Superior temporal gyrus (tissue), 1 donor: ENCODE data around the gene CCNC.

ENCODE experiments used
- DNase-seq: peaks from one replicate; pipeline ENCODE4 v3.0.0-alpha.2; 2016; ENCODE audit errors: extremely low spot score

CCNC gene

GRCh38 chr6:99548706-99549105 is 19.8 kb downstream of the CCNC start:
- no peak for DNase-seq

DNA sequence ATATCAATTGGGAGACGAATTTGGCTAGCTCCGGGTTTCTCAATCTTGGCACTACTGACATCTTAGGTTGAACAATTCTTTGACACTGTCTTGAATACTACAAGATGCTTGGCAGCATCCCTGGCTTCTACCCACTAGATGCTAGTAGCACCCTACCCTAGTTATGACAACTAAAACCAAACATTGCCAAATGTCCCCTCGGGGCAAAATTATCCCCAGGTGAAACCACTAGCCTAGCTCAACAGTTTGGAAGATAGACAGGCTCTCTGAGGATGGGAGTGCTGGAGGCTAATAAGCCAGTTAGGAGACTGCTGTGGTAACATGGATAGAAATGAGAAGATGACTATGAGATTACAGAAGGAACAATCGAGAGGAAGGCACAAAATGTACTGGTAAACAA is 20.9 kb downstream of the CCNC start:
- DNase-seq = no peak

GRCh38 chr6:99545442-99545841 is 23.0 kb downstream of the CCNC start:
- DNase-seq = no peak

DNA sequence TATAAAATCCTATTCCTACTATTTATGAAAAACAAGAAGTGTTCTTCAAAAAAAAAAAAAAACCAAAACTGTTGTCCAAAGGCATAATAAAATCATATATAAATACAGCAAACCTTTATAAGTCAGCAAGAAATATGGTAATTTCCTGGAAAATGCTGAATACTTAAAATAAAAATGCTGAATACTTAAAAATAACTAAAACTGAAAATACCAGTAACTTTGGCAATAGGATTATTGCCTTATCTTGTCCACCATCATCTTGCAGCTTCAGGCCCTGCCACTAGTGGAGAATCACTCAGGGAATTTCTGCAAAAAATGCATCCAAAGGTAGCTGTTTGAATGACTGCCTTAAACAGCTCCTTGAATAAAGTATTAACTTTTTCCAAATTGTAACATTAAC is 24.5 kb downstream of the CCNC start:
- no peak for DNase-seq

- DNase-seq = no peak
Measured at GRCh38 chr6:99530627-99531026, 37.8 kb downstream of the CCNC start.

GRCh38 chr6:99522531-99522930 is 45.9 kb downstream of the CCNC start:
- DNase-seq = no peak

DNA sequence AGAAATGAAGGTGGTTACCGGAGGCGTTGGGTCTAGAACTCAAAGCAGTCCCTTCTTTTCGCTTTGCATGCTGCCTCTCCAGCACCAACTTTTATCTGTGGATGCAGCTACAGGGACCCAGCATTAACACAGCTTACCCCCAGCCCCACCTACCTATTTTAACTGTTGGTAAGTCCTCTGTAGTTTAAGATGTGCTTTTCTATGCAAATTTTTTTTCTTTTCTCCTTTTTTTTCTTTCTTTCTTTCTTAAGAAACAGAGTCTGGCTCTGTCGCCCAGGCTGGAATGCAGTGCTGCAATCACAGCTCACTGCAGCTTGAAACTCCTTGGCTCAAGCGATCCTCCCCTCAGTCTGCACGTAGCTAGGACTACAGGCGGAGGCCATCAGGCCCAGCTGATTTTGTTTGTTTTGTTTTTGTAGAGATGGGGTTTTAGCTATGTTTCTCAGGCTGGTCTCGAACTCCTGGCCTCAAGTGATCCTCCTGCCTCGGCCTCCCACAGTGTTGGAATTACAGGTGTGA is 46.8 kb downstream of the CCNC start:
- no peak for DNase-seq

DNA sequence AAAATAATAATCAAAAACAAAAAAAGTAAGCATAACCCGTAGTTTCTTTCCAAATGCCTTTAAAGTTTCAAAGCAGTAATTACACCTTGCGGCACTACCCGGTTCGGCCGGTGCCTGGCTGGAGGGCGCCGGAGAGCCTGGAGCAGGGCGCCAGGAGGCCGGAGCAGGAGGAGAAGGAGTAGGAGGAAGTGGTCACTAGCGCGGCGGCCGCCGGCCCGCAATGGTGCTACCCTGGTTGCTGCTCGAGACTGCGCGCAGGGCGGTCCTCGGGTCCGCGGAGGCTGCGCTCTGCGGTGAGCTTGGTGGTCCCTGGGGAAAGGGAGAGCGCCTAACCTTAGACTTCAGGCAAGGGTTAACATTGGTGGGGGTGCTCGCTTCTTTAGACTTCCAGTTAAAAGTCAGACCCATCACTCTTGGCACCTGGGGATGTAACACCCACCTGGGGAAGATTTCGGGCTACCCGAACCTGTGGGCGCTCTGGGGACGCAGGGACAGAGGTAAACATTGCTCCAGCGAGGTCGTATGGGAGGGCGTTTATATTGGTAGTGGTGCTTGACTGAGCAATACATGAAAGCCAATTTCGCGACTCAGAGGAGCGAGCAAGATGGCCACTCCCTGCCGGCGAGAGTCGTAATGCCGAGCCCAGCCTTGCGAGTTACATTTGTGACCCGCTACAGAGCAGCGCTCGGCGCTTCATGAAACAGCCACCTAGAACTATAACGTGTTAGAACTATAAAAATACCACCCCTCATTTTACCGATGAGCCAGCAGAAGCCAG is 47.4 kb downstream of the CCNC start:
- DNase-seq = peak; percentile 85

DNA sequence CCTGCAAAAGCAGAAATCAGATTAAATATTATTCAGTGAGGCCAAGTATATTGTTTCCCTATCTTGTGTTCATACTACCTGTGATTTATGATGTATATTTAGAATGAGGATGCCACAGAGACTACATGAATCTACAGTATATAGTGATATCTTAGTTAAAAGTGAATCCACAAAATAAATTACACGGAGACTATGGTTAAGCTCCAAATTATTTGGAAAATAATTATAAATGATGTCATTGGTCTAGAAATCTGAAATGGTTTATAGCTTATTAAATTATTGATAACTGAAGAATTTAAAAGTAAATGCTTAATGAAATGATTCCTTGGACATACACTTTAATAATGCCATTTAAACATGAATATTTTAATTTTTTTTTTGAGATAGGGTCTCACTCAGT is 49.0 kb downstream of the CCNC start:
- no peak for DNase-seq

- DNase-seq = no peak
Measured at GRCh38 chr6:99514089-99514488, 54.4 kb downstream of the CCNC start.

DNA sequence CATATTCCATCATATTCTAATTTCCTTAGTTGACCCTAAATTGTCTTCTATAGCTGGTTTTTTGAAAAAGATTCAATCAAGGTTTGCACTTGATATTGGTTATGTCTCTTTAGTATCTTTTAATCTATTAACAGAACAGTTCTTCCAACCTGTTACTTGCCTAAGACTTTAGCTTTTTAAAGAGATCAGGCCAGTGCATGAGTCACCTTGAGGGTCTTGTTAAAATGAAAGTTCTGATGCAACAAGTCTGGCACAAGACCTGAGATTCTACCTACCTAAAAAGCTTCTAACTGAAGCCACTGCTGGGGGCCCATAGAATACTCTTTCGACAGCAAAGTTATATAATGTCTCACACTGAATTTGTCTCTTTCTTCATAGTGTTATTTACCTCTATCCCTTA is 56.4 kb downstream of the CCNC start:
- no peak for DNase-seq

DNA sequence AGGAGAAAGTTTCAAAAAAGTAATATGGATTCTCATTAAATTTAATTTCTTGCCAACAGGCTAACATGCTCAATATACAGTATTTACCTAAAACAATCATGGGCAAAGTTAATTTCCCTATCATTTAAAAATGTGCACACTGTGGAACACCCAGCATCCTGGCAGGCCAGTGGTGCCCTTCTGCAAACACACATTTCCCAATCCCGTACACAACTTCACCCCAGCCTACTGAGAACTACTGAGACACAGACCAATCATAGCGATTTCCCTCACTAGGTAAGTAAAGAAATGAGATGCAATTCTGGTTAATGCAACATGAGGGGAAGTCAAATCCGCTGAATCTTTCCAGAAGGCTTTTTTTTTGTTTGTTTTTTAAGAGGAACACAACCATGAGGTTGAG is 60.8 kb downstream of the CCNC start:
- no peak for DNase-seq

DNA sequence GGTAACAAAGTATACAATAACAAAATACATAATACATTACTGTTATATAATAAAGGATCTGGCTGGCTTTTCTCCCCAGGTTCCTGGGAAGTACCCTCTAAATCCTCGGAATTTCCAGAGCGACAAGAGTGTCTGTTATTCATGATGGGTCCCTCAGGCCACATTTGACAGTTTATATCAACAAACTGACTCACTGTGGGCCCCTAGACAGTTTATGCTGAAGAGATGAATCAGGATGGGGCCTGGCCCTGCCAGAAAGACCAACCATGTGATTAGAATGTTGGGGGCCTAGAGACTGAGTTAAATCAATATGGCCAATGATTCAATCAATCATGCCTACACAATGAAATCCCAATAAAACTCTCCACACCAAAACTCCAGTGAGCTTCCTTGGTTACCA is 66.7 kb downstream of the CCNC start:
- no peak for DNase-seq

GRCh38 chr6:99498421-99498820 is 70.0 kb downstream of the CCNC start:
- no peak for DNase-seq

DNA sequence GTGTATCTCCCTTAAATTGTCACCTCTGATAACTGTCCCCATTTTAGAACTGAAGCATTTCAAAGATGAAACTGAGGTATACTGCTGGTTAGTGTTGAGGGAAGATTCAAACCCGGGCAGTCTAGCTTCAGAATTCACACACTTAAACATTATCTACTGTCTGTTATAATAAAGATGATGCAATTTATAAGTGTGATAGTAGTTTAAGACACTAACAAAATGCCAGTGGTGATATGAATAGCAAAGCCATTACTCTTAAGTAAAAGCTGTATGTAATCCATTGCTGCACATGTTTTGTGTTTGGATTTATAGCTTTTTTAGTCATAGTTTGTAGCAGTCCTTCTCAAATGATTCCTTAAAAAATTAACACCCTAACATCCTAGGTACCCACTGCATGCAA is 73.0 kb downstream of the CCNC start:
- DNase-seq = no peak
